CD14-positive monocyte (primary cell): ENCODE data around the gene ABHD17C. TPM values are rescaled to one million over a fixed set of nuclear protein-coding genes. Genes with fewer than 3 reads are reported as not detected.

Source experiments
- DNase-seq, 3 donors: peaks; one replicate each; pipeline ENCODE4 v3.0.0-alpha.2; 2011 to 2022
- H2AFZ ChIP-seq: 2 replicates; pipeline ENCODE4 v1.6.0; 2012; ENCODE audit warnings: mild to moderate bottlenecking, low read depth, low read length, inconsistent platforms; ENCODE audit not compliant: insufficient read depth, poor library complexity, severe bottlenecking
- H3K27ac ChIP-seq, 2 donors: 1 replicate in 1 of 2; 2 replicates in 1 of 2; pipeline ENCODE4 v1.5.1; 2012 to 2013; ENCODE audit warnings: low read length in 2 of 2, control low read depth in 1 of 2, inconsistent platforms in 1 of 2, low read depth in 1 of 2, mild to moderate bottlenecking in 1 of 2
- H3K27me3 ChIP-seq, 2 donors: one replicate each; pipeline versions ENCODE4 v1.6.0 to v1.6.1; 2011 to 2013; ENCODE audit warnings: low read length in 2 of 2; ENCODE audit not compliant: control insufficient read depth in 2 of 2, insufficient read depth in 2 of 2
- H3K36me3 ChIP-seq, 2 donors: replicated peaks in 1 of 2; 1 replicate in 1 of 2; 2 replicates in 1 of 2; pipeline versions ENCODE4 v1.5.1 to v1.6.1; 2012 to 2013; ENCODE audit warnings: low read length in 2 of 2, control low read depth in 1 of 2, inconsistent platforms in 1 of 2, mild to moderate bottlenecking in 1 of 2; ENCODE audit not compliant: insufficient read depth in 2 of 2, control insufficient read depth in 1 of 2
- H3K4me1 ChIP-seq, 2 donors: 1 replicate in 1 of 2; 2 replicates in 1 of 2; pipeline versions ENCODE4 v1.5.1 to v1.6.1; 2012 to 2013; ENCODE audit warnings: low read length in 2 of 2, control low read depth in 1 of 2, inconsistent platforms in 1 of 2, mild to moderate bottlenecking in 1 of 2, moderate library complexity in 1 of 2; ENCODE audit not compliant: insufficient read depth in 2 of 2, control insufficient read depth in 1 of 2
- H3K4me2 ChIP-seq: replicated peaks from 2 replicates; pipeline ENCODE3; 2012; ENCODE audit warnings: low read length, moderate library complexity, mild to moderate bottlenecking; ENCODE audit not compliant: poor library complexity, severe bottlenecking; ENCODE audit errors: extremely low read depth
- H3K4me3 ChIP-seq, 3 experiments: fragments of 200-600 bp in 1 of 3; sonication (generic) in 1 of 3; replicated peaks in 1 of 3; 1 replicate in 2 of 3; 2 replicates in 1 of 3; pipeline ENCODE4 v1.5.1; 2011 to 2013; ENCODE audit warnings: low read length in 3 of 3, mild to moderate bottlenecking in 3 of 3, control low read depth in 2 of 3, low read depth in 2 of 3, inconsistent platforms in 1 of 3, moderate library complexity in 1 of 3
- H3K79me2 ChIP-seq: 2 replicates; pipeline ENCODE4 v1.6.0; 2012; ENCODE audit warnings: mild to moderate bottlenecking, control low read depth, inconsistent platforms, low read length, moderate library complexity; ENCODE audit not compliant: insufficient read depth
- H3K9ac ChIP-seq: 2 replicates; pipeline ENCODE4 v1.6.0; 2017; ENCODE audit warnings: low read length, mild to moderate bottlenecking; ENCODE audit not compliant: insufficient read depth, poor library complexity, severe bottlenecking
- H3K9me3 ChIP-seq, 2 donors: replicated peaks in 1 of 2; 1 replicate in 1 of 2; 2 replicates in 1 of 2; pipeline versions ENCODE4 v1.5.1 to v1.6.1; 2012 to 2013; ENCODE audit warnings: low read length in 2 of 2, control low read depth in 1 of 2; ENCODE audit not compliant: control insufficient read depth in 1 of 2, insufficient read depth in 1 of 2
- H4K20me1 ChIP-seq: 2 replicates; pipeline ENCODE4 v1.6.0; 2012; ENCODE audit warnings: mild to moderate bottlenecking, low read length, control low read depth, moderate library complexity; ENCODE audit not compliant: insufficient read depth
- H3K27ac Mint-ChIP-seq, 7 donors: one replicate each; pipeline ENCODE4 v1.8.0; 2020; ENCODE audit warnings: mild to moderate bottlenecking in 7 of 7, mixed read lengths in 7 of 7, moderate library complexity in 6 of 7, inconsistent platforms in 2 of 7
- H3K27me3 Mint-ChIP-seq, 3 donors: one replicate each; pipeline ENCODE4 v1.8.0; 2021 to 2022; ENCODE audit warnings: low read depth in 3 of 3, mild to moderate bottlenecking in 3 of 3, mixed read lengths in 3 of 3, moderate library complexity in 3 of 3, inconsistent platforms in 1 of 3
- H3K36me3 Mint-ChIP-seq, 2 donors: one replicate each; pipeline ENCODE4 v1.8.0; 2020; ENCODE audit warnings: mixed read lengths in 2 of 2, inconsistent platforms in 1 of 2, mild to moderate bottlenecking in 1 of 2
- H3K4me1 Mint-ChIP-seq: one replicate; pipeline ENCODE4 v1.8.0; 2020; ENCODE audit warnings: mild to moderate bottlenecking, mixed read lengths
- H3K4me3 Mint-ChIP-seq, 2 donors: one replicate each; pipeline ENCODE4 v1.8.0; 2020; ENCODE audit warnings: mild to moderate bottlenecking in 2 of 2, mixed read lengths in 2 of 2, moderate library complexity in 1 of 2
- H3K9me3 Mint-ChIP-seq, 7 donors: one replicate each; pipeline ENCODE4 v1.8.0; 2020 to 2022; ENCODE audit warnings: mixed read lengths in 7 of 7, mild to moderate bottlenecking in 6 of 7, moderate library complexity in 6 of 7, inconsistent platforms in 2 of 7
- WGBS: methylation state at CpG from one replicate; pipeline ENCODE4 v1.1.5; 2013; ENCODE audit warnings: missing lambda C conversion rate; ENCODE audit not compliant: insufficient coverage; 5-methylcytosine and 5-hydroxymethylcytosine counted together
- intact Hi-C, 2 donors: fragments of 100-400 bp; cut with micrococcal nuclease; formaldehyde crosslinking; loops; one replicate each; pipeline versions ENCODE4 v1.15.0 to v1.15.1; 2023
- polyA plus RNA-seq, 3 donors: library from polyadenylated mRNA; depleted of rRNA in 1 of 3; unstranded in 2 of 3; stranded (reverse) in 1 of 3; fragments of 300-500 nt in 2 of 3; fragments of >200 nt in 1 of 3; fragmentation: Illumina TruSeq in 2 of 3; gene quantifications; 1 replicate in 2 of 3; 2 replicates in 1 of 3; pipeline ENCODE4 v1.2.3, GENCODE V29; 2012 to 2021
- TF ChIP-seq, protein P1 (sequence below): fragments of 200-600 bp; IDR thresholded peaks from one replicate; pipeline ENCODE4 v1.8.0; 2022; ENCODE audit warnings: antibody characterized with exemption, mild to moderate bottlenecking

Gene ABHD17C
- polyA plus RNA-seq, 3 donors: 0.48 to 0.76 (median 0.68) TPM

DNA sequence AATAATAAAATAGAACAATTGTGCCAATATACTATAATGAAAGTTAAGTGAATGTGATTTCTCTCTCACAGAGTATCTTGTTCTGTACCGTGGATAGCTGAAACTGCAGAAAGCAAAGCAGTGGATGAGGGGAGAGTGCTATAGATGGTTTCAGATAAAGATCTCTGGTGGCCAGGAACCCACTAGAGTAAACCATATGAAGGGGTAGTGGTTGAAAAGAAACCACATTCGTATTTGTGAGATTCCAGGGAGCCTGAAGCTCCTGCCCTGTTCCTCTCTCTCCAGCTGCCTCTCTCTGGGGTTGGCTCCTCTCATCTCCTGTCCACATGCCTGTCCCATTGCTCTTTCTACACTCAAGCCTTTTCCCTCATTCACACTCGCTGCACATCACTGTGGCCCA lies 8.9 kb downstream of the ABHD17C start:
- Histone ChIP-seq H3K36me3 (no peaks in the 10 kb centered on the region), H3K79me2 (no peaks in the 10 kb centered on the region), H3K27ac (no peak overlapping the region), H3K27me3 (no peaks in the 10 kb centered on the region), H4K20me1 (no peaks in the 10 kb centered on the region), H2AFZ (no peak overlapping the region), H3K9me3 (no peaks in the 10 kb centered on the region), H3K4me2 (no peak overlapping the region), H3K9ac (no peak overlapping the region), H3K4me3 (no peak overlapping the region), H3K4me1 (no peaks in the 10 kb centered on the region)
- Mint-ChIP-seq H3K36me3 (no peaks in the 10 kb centered on the region), H3K9me3 (no peaks in the 10 kb centered on the region), H3K27ac (peak overlapping the region in 1 of 7 donors; percentile 36), H3K27me3 (peaks cover 0 to 5% (median 0%) of the 10 kb centered on the region in 3 donors), H3K4me3 (no peak overlapping the region), H3K4me1 (peaks cover 8% of the 10 kb centered on the region)
- 90% methylated on average over 2 of the region's 3 CpGs for WGBS
- TF ChIP-seq, protein P1, sequence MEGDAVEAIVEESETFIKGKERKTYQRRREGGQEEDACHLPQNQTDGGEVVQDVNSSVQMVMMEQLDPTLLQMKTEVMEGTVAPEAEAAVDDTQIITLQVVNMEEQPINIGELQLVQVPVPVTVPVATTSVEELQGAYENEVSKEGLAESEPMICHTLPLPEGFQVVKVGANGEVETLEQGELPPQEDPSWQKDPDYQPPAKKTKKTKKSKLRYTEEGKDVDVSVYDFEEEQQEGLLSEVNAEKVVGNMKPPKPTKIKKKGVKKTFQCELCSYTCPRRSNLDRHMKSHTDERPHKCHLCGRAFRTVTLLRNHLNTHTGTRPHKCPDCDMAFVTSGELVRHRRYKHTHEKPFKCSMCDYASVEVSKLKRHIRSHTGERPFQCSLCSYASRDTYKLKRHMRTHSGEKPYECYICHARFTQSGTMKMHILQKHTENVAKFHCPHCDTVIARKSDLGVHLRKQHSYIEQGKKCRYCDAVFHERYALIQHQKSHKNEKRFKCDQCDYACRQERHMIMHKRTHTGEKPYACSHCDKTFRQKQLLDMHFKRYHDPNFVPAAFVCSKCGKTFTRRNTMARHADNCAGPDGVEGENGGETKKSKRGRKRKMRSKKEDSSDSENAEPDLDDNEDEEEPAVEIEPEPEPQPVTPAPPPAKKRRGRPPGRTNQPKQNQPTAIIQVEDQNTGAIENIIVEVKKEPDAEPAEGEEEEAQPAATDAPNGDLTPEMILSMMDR: no peak
- intact Hi-C loops: no loop called here
- DNase-seq: no peak

DNA sequence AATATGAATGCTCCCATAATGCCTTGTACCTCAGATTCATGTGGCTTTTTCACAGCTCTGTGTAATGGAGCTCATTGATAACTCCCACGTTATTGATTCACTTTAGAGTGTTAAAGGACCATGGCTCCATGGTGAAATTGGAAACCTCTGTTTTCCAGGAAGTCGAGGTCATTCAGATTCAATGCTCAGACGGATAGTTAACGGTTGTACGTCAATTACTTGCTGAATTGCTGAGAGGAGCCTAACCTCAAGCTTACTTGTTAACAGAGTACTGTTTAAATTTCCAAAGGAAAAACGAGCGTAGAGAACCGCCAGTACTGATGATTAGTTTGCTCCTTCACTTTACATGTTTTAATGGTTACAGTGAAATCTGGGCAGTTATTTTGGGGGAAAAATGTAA lies 11.1 kb downstream of the ABHD17C start:
- 93% methylated on average over 5 of the region's 8 CpGs for WGBS
- Histone ChIP-seq H3K9ac (no peak overlapping the region), H3K79me2 (no peaks in the 10 kb centered on the region), H3K27ac (no peak overlapping the region), H2AFZ (no peak overlapping the region), H3K4me3 (no peak overlapping the region), H3K4me1 (no peaks in the 10 kb centered on the region), H3K4me2 (no peak overlapping the region), H4K20me1 (no peaks in the 10 kb centered on the region), H3K27me3 (no peaks in the 10 kb centered on the region), H3K9me3 (no peaks in the 10 kb centered on the region), H3K36me3 (no peaks in the 10 kb centered on the region)
- Mint-ChIP-seq H3K9me3 (no peaks in the 10 kb centered on the region), H3K36me3 (no peaks in the 10 kb centered on the region), H3K4me1 (peaks cover 8% of the 10 kb centered on the region), H3K27me3 (peaks cover 0 to 5% (median 0%) of the 10 kb centered on the region in 3 donors), H3K4me3 (no peak overlapping the region), H3K27ac (no peak overlapping the region)
- intact Hi-C loops: no loop called here
- TF ChIP-seq, protein P1: no peak
- DNase-seq: no peak
